ENCODE data around the gene MAP1B. TPM values are rescaled to one million over a fixed set of nuclear protein-coding genes. Genes with fewer than 3 reads are reported as not detected.

Gene MAP1B
- polyA plus RNA-seq, 2 of the 4 experiments (the other 2 are of a cell fraction), result 40.2 to 73.0 TPM

DNA sequence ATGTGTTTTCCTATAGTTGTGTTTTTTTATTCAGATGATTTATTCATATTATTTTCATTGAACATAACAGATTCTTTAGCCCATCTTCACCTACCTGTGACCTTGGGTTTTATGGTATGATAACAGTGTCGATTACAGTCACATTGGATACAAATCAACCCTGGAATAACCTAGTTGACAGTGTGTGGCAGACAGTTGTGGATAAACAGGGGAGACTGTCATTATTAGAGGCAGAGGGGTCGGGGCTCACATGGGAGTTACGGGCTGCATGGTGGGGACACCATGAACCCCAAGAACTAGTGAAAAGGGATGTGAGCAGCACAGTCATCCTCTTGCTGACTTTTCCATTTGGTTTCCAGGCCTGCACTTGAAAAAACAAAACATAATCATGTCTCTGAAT is 29.9 kb upstream of the MAP1B start:
- no peak for TF ChIP-seq CEBPB (IDR thresholded peaks at IDR 0.05)
- no peak for TF ChIP-seq JUN (IDR thresholded peaks at IDR 0.05)
- no peak for TF ChIP-seq HDAC2 (IDR thresholded peaks at IDR 0.05)
- TF ChIP-seq CBX2 (IDR thresholded peaks at IDR 0.05; ENCODE audit: borderline replicate concordance, low read depth), result no peak
- TF ChIP-seq CBX8 (IDR thresholded peaks at IDR 0.05), result no peak
- no peak for TF ChIP-seq ZSCAN20 (CRISPR knock-in tag; IDR thresholded peaks at IDR 0.05)
- no peak for TF ChIP-seq PHF8 (IDR thresholded peaks at IDR 0.05; ENCODE audit: borderline replicate concordance, low read depth)
- TF ChIP-seq, protein P1, sequence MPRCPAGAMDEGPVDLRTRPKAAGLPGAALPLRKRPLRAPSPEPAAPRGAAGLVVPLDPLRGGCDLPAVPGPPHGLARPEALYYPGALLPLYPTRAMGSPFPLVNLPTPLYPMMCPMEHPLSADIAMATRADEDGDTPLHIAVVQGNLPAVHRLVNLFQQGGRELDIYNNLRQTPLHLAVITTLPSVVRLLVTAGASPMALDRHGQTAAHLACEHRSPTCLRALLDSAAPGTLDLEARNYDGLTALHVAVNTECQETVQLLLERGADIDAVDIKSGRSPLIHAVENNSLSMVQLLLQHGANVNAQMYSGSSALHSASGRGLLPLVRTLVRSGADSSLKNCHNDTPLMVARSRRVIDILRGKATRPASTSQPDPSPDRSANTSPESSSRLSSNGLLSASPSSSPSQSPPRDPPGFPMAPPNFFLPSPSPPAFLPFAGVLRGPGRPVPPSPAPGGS (IDR thresholded peaks at IDR 0.05), result no peak
- TF ChIP-seq, protein P2, sequence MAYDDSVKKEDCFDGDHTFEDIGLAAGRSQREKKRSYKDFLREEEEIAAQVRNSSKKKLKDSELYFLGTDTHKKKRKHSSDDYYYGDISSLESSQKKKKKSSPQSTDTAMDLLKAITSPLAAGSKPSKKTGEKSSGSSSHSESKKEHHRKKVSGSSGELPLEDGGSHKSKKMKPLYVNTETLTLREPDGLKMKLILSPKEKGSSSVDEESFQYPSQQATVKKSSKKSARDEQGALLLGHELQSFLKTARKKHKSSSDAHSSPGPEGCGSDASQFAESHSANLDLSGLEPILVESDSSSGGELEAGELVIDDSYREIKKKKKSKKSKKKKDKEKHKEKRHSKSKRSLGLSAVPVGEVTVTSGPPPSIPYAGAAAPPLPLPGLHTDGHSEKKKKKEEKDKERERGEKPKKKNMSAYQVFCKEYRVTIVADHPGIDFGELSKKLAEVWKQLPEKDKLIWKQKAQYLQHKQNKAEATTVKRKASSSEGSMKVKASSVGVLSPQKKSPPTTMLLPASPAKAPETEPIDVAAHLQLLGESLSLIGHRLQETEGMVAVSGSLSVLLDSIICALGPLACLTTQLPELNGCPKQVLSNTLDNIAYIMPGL (CRISPR knock-in tag; IDR thresholded peaks at IDR 0.05; ENCODE audit: borderline replicate concordance), result no peak
- TF ChIP-seq, protein P3, sequence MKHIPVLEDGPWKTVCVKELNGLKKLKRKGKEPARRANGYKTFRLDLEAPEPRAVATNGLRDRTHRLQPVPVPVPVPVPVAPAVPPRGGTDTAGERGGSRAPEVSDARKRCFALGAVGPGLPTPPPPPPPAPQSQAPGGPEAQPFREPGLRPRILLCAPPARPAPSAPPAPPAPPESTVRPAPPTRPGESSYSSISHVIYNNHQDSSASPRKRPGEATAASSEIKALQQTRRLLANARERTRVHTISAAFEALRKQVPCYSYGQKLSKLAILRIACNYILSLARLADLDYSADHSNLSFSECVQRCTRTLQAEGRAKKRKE (CRISPR knock-in tag; IDR thresholded peaks at IDR 0.05; ENCODE audit: low read depth), result no peak
- no peak for TF ChIP-seq POLR2AphosphoS2 (conservative IDR thresholded peaks at IDR 0.05; ENCODE audit: low read length)
- TF ChIP-seq RNF2 (IDR thresholded peaks at IDR 0.05; ENCODE audit: borderline replicate concordance, low read depth), result no peak
- no peak for TF ChIP-seq SMC3 (IDR thresholded peaks at IDR 0.05)
- TF ChIP-seq, protein P4, sequence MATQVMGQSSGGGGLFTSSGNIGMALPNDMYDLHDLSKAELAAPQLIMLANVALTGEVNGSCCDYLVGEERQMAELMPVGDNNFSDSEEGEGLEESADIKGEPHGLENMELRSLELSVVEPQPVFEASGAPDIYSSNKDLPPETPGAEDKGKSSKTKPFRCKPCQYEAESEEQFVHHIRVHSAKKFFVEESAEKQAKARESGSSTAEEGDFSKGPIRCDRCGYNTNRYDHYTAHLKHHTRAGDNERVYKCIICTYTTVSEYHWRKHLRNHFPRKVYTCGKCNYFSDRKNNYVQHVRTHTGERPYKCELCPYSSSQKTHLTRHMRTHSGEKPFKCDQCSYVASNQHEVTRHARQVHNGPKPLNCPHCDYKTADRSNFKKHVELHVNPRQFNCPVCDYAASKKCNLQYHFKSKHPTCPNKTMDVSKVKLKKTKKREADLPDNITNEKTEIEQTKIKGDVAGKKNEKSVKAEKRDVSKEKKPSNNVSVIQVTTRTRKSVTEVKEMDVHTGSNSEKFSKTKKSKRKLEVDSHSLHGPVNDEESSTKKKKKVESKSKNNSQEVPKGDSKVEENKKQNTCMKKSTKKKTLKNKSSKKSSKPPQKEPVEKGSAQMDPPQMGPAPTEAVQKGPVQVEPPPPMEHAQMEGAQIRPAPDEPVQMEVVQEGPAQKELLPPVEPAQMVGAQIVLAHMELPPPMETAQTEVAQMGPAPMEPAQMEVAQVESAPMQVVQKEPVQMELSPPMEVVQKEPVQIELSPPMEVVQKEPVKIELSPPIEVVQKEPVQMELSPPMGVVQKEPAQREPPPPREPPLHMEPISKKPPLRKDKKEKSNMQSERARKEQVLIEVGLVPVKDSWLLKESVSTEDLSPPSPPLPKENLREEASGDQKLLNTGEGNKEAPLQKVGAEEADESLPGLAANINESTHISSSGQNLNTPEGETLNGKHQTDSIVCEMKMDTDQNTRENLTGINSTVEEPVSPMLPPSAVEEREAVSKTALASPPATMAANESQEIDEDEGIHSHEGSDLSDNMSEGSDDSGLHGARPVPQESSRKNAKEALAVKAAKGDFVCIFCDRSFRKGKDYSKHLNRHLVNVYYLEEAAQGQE (IDR thresholded peaks at IDR 0.05), result no peak
- no peak for TF ChIP-seq FOSL2 (IDR thresholded peaks at IDR 0.05)
- no peak for TF ChIP-seq FOSL2 (CRISPR knock-in tag; IDR thresholded peaks at IDR 0.05)
- Histone ChIP-seq H3K4me2 (peak overlapping the region; percentile 27; the same call in 2 of the 3 replicates), H3K4me1 (peaks cover 22% of the 10 kb centered on the region), H3K27ac (peak overlapping the region in 1 of 2 experiments; percentile 11; a peak in 2 of 6 replicates), H3K9me3 (no peaks in the 10 kb centered on the region), H3K4me3 (no peak overlapping the region)
- ChIA-PET CTCF (no interaction called here), POLR2A (no interaction called here)
- FAIRE-seq (no peak), DNase-seq (ENCODE audit: low read depth in 1 of 2, low spot score in 1 of 2) (no peak), ATAC-seq (no peak)
- 80% methylated on average over 3 of the region's 3 CpGs for WGBS (ENCODE audit: missing lambda C conversion rate)

DNA sequence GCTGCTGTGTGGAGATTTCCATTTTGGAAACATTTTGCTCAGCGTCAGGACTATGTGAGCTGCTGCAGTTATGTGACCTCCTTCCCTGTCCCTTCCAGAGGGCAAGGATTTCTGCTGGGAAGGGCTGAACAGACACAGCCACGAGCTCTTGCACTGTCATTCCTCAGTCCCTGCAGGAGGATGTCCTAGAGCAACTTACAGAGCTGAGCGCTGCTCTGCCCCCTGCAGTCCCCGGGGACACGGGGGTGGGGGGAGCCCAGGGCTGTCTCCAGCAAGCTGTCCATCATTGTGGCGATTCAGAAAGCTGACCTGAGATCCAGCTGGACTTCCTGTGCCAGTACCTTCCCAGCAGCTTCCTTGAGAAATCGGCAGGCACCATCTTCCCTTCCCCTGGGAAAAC is 28.0 kb upstream of the MAP1B start:
- H3K27ac ChIP-seq, result peak overlapping the region; percentile 48 to 75
- ChIA-PET POLR2A (interaction anchor here (1.7 kb wide), 1 partner anchor 12 kb away, joined by 6 read pairs; no protein-coding TSS in a partner anchor), CTCF (interaction anchor here (0.6 to 2.1 kb wide), 4 partner anchors 12 to 1430 kb away, joined by 3 to 6 read pairs (median 4); no protein-coding TSS in a partner anchor)
- FAIRE-seq (no peak), ATAC-seq (peak; percentile 91 to 94), DNase-seq (ENCODE audit: low read depth in 1 of 2, low spot score in 1 of 2) (peak; percentile 16 to 52)
- H3K4me1 ChIP-seq, result peaks cover 22% of the 10 kb centered on the region
- WGBS (ENCODE audit: missing lambda C conversion rate), result 22% methylated on average over 4 of the region's 7 CpGs
- H3K4me3 ChIP-seq, result no peak overlapping the region
- H3K9me3 ChIP-seq, result no peaks in the 10 kb centered on the region
- H3K4me2 ChIP-seq, result peak overlapping the region; percentile 56
- no peak for TF ChIP-seq HOXA7 (CRISPR knock-in tag; IDR thresholded peaks at IDR 0.05)
- TF ChIP-seq, protein P5, sequence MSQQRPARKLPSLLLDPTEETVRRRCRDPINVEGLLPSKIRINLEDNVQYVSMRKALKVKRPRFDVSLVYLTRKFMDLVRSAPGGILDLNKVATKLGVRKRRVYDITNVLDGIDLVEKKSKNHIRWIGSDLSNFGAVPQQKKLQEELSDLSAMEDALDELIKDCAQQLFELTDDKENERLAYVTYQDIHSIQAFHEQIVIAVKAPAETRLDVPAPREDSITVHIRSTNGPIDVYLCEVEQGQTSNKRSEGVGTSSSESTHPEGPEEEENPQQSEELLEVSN (IDR thresholded peaks at IDR 0.05; ENCODE audit: borderline replicate concordance, low read depth), result no peak
- no peak for TF ChIP-seq BHLHE40 (IDR thresholded peaks at IDR 0.05; ENCODE audit: low read depth, low read length)
- no peak for TF ChIP-seq NPAS2 (CRISPR knock-in tag; IDR thresholded peaks at IDR 0.05; ENCODE audit: borderline replicate concordance)
- TF ChIP-seq RAD21 (conservative IDR thresholded peaks at IDR 0.05 in 1 of 2, IDR thresholded peaks at IDR 0.05 in 1 of 2), result peak in 1 of 2 experiments; percentile 26; a peak in 2 of 5 replicates
- no peak for TF ChIP-seq TFCP2L1 (CRISPR knock-in tag; IDR thresholded peaks at IDR 0.05)
- no peak for TF ChIP-seq MAFK (IDR thresholded peaks at IDR 0.05; ENCODE audit: partially characterized antibody)
- TF ChIP-seq HDAC2 (IDR thresholded peaks at IDR 0.05), result no peak
- TF ChIP-seq HOXB13 (CRISPR knock-in tag; IDR thresholded peaks at IDR 0.05; ENCODE audit: low read depth), result no peak
- no peak for TF ChIP-seq ZNF302 (CRISPR knock-in tag; IDR thresholded peaks at IDR 0.05)
- no peak for TF ChIP-seq EHMT2 (IDR thresholded peaks at IDR 0.05; ENCODE audit: low read depth)
- TF ChIP-seq, protein P4 (IDR thresholded peaks at IDR 0.05), result no peak
